Left lung (tissue), 10 donors: ENCODE measurements around the gene MLKL. TPM values are rescaled to one million over a fixed set of nuclear protein-coding genes. Genes with fewer than 3 reads are reported as not detected.

Source experiments
- ATAC-seq: fragments of 200-7000 bp; cut with Tn5 transposase; one replicate; pipeline ENCODE4 v1.9.1; 2020; ENCODE audit warnings: moderate library complexity
- DNase-seq, 4 donors: peaks; one replicate each; pipeline ENCODE4 v3.0.0-alpha.2; 2013 to 2020
- H3K27ac ChIP-seq, 2 donors: fragments of 200-600 bp; sonication (generic) in 1 of 2; one replicate each; pipeline versions ENCODE4 v1.5.0 to v1.8.0; 2020 to 2021
- H3K27me3 ChIP-seq, 2 donors: fragments of 200-600 bp; sonication (generic) in 1 of 2; one replicate each; pipeline versions ENCODE4 v1.5.0 to v1.8.0; 2020 to 2021
- H3K36me3 ChIP-seq, 2 donors: fragments of 200-600 bp; sonication (generic) in 1 of 2; one replicate each; pipeline versions ENCODE4 v1.5.0 to v1.8.0; 2020 to 2021
- H3K4me1 ChIP-seq, 2 donors: fragments of 200-600 bp; one replicate each; pipeline ENCODE4 v1.8.0; 2021
- H3K4me3 ChIP-seq, 2 donors: fragments of 200-600 bp; sonication (generic) in 1 of 2; one replicate each; pipeline versions ENCODE4 v1.5.0 to v1.8.0; 2020 to 2021; ENCODE audit warnings: mild to moderate bottlenecking in 1 of 2
- H3K9me3 ChIP-seq, 2 donors: fragments of 200-600 bp; sonication (generic) in 1 of 2; one replicate each; pipeline versions ENCODE4 v1.5.0 to v1.8.0; 2020 to 2021
- intact Hi-C, 2 donors: fragments of 100-400 bp; cut with DNase I; formaldehyde crosslinking; loops; one replicate each; pipeline versions ENCODE4 v1.11.2 to v1.14.2; 2022
- polyA plus RNA-seq, 6 donors: library from polyadenylated mRNA; unstranded; fragments of 120-200 nt; gene quantifications; one replicate each; pipeline ENCODE4 v1.2.1, GENCODE V29; 2013; ENCODE audit not compliant: insufficient read length in 6 of 6
- total RNA-seq, 2 donors: library from RNA; stranded (reverse); fragmentation: NEBNext Ultra II Directional; extraction: Animal tissue kit (Norgen Biotek cat#: 25700); gene quantifications; one replicate each; pipeline ENCODE4 v1.2.1, GENCODE V29; 2021
- TF ChIP-seq, protein P1 (sequence below), 2 donors: fragments of 200-600 bp; sonication (generic) in 1 of 2; IDR thresholded peaks; one replicate each; pipeline versions ENCODE4 v1.5.0 to v1.8.0; 2021; ENCODE audit warnings: antibody characterized with exemption in 2 of 2
- donor health status: DM: no; HTN: yes; CAD: no.
- donor health status: DM: no; HTN: no; CAD: no.

The MLKL gene
- total and polyA plus RNA-seq, 8 donors: 5.2 to 40.5 (median 6.8) TPM

- DNase-seq: no peak
- peaks cover 0 to 9% of the 10 kb centered on the region in 2 donors for H3K4me1 ChIP-seq
- TF ChIP-seq, protein P1, sequence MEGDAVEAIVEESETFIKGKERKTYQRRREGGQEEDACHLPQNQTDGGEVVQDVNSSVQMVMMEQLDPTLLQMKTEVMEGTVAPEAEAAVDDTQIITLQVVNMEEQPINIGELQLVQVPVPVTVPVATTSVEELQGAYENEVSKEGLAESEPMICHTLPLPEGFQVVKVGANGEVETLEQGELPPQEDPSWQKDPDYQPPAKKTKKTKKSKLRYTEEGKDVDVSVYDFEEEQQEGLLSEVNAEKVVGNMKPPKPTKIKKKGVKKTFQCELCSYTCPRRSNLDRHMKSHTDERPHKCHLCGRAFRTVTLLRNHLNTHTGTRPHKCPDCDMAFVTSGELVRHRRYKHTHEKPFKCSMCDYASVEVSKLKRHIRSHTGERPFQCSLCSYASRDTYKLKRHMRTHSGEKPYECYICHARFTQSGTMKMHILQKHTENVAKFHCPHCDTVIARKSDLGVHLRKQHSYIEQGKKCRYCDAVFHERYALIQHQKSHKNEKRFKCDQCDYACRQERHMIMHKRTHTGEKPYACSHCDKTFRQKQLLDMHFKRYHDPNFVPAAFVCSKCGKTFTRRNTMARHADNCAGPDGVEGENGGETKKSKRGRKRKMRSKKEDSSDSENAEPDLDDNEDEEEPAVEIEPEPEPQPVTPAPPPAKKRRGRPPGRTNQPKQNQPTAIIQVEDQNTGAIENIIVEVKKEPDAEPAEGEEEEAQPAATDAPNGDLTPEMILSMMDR (IDR thresholded peaks at IDR 0.05): no peak
- intact Hi-C loops: no loop called here
- H3K27ac ChIP-seq: no peak overlapping the region
- H3K4me3 ChIP-seq: no peak overlapping the region
- H3K36me3 ChIP-seq: no peaks in the 10 kb centered on the region
- H3K27me3 ChIP-seq: no peaks in the 10 kb centered on the region
- no peaks in the 10 kb centered on the region for H3K9me3 ChIP-seq
- no peak for ATAC-seq
These were observed 13.2 kb upstream of the MLKL start for GRCh38 chr16:74713876-74714275.

GRCh38 chr16:74713325-74713724 lies 12.7 kb upstream of the MLKL start:
- intact Hi-C loops: no loop called here
- no peak for DNase-seq
- Histone ChIP-seq H3K4me3 (no peak overlapping the region), H3K27ac (no peak overlapping the region), H3K36me3 (no peaks in the 10 kb centered on the region), H3K27me3 (no peaks in the 10 kb centered on the region), H3K9me3 (no peaks in the 10 kb centered on the region), H3K4me1 (peaks cover 0 to 9% of the 10 kb centered on the region in 2 donors)
- TF ChIP-seq, protein P1 (IDR thresholded peaks at IDR 0.05): no peak
- ATAC-seq: no peak

DNA sequence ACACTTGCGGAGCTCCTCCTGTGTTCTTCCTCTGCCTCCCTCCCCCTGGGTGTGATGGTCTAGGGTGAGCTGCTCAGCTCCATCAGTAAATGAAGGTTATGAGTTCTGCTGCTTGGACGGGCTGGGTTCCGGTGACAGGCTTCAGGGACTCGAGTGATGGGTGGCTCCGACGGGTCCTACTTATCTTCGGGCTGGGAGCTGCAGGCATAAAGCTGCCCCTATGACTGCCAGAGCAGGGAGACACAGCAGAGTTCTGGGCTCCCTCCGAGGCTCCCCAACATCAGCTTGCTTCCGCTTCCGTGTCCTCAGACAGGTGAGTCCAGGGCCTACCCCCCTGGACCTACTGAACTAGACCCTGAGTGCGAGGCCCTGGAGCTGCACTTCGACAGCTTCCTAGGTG lies 11.3 kb upstream of the MLKL start:
- TF ChIP-seq, protein P1 (IDR thresholded peaks at IDR 0.05): no peak
- H3K27ac ChIP-seq: no peak overlapping the region
- ATAC-seq: no peak
- H3K4me1 ChIP-seq: peaks cover 0 to 9% of the 10 kb centered on the region in 2 donors
- DNase-seq: no peak
- intact Hi-C loops: no loop called here
- H3K4me3 ChIP-seq: no peak overlapping the region
- no peaks in the 10 kb centered on the region for H3K9me3 ChIP-seq
- no peaks in the 10 kb centered on the region for H3K36me3 ChIP-seq
- H3K27me3 ChIP-seq: no peaks in the 10 kb centered on the region

DNA sequence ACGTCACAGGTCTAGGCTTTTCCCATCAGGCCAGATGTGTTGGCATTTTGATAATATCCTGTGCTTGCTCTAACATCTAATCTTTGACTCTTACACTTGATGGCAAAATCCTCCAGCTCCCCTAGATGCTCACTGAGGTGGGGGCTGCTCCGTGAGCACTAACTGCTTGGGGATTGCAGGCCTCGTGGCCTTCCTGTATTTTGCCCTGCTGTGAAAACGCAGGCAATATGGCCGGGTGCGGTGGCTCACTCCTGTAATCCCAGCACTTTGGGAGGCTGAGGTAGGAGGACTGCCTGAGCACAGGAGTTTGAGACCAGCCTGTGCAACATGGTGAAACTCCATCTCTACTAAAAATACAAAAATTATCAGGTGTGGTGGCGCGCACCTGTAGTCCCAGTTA lies 9.7 kb upstream of the MLKL start:
- Histone ChIP-seq H3K9me3 (no peaks in the 10 kb centered on the region), H3K4me3 (no peak overlapping the region), H3K4me1 (peaks cover 0 to 9% of the 10 kb centered on the region in 2 donors), H3K27me3 (no peaks in the 10 kb centered on the region), H3K27ac (no peak overlapping the region), H3K36me3 (no peaks in the 10 kb centered on the region)
- DNase-seq (no peak), ATAC-seq (no peak)
- TF ChIP-seq, protein P1 (IDR thresholded peaks at IDR 0.05): no peak
- intact Hi-C loops: no loop called here

- intact Hi-C loops: no loop called here
- ATAC-seq: peak; percentile 100
These were observed 8.8 kb upstream of the MLKL start for GRCh38 chr16:74709441-74709877.

More at GRCh38 chr16:74709441-74709877, 8.8 kb upstream of the MLKL start:
- H3K9me3 ChIP-seq: no peaks in the 10 kb centered on the region
- no peaks in the 10 kb centered on the region for H3K36me3 ChIP-seq
- TF ChIP-seq, protein P1 (IDR thresholded peaks at IDR 0.05): peak; percentile 87 to 95
- H3K27ac ChIP-seq: peak overlapping the region in 1 of 2 donors; percentile 42
- no peak overlapping the region for H3K4me3 ChIP-seq
- H3K27me3 ChIP-seq: no peaks in the 10 kb centered on the region
- DNase-seq: peak; percentile 62 to 95 (median 81)
- peaks cover 0 to 9% of the 10 kb centered on the region in 2 donors for H3K4me1 ChIP-seq
